Heart right ventricle (tissue), 16 donors: ENCODE results near the gene C6orf15. TPM values are rescaled to one million over a fixed set of nuclear protein-coding genes. Genes with fewer than 3 reads are reported as not detected.

Experiments used
- ATAC-seq, 8 donors: fragments of 200-7000 bp; cut with Tn5 transposase; one replicate each; pipeline ENCODE4 v1.9.1; 2020; ENCODE audit warnings: mild to moderate bottlenecking in 8 of 8, moderate library complexity in 8 of 8, moderate number of reproducible peaks in 1 of 8
- DNase-seq, 2 donors: peaks; one replicate each; pipeline ENCODE4 v3.0.0-alpha.2; 2020
- H3K27ac ChIP-seq, 10 donors: fragments of 200-600 bp; sonication (generic) in 2 of 10; one replicate each; pipeline versions ENCODE4 v1.5.0 to v1.8.0; 2020 to 2022; ENCODE audit warnings: mild to moderate bottlenecking in 3 of 10
- H3K27me3 ChIP-seq, 7 donors: fragments of 200-600 bp; one replicate each; pipeline ENCODE4 v1.8.0; 2021 to 2022; ENCODE audit warnings: mild to moderate bottlenecking in 2 of 7
- H3K36me3 ChIP-seq, 9 donors: fragments of 200-600 bp; sonication (generic) in 1 of 9; one replicate each; pipeline versions ENCODE4 v1.5.0 to v1.8.0; 2020 to 2022; ENCODE audit warnings: mild to moderate bottlenecking in 2 of 9
- H3K4me1 ChIP-seq, 9 donors: fragments of 200-600 bp; sonication (generic) in 1 of 9; one replicate each; pipeline versions ENCODE4 v1.5.0 to v1.8.0; 2020 to 2022; ENCODE audit warnings: mild to moderate bottlenecking in 4 of 9
- H3K4me3 ChIP-seq, 10 donors: fragments of 200-600 bp; sonication (generic) in 2 of 10; one replicate each; pipeline versions ENCODE4 v1.5.0 to v1.8.0; 2020 to 2022; ENCODE audit warnings: mild to moderate bottlenecking in 7 of 10, moderate library complexity in 2 of 10
- H3K9me3 ChIP-seq, 11 donors: fragments of 200-600 bp in 10 of 11; sonication (generic) in 2 of 11; one replicate each; pipeline versions ENCODE4 v1.5.0 to v1.8.0; 2013 to 2022; ENCODE audit warnings: mild to moderate bottlenecking in 2 of 11, control low read depth in 1 of 11, moderate library complexity in 1 of 11
- WGBS, 2 donors: extraction: QIAGEN DNeasy Blood & Tissue Kit; methylation state at CpG; one replicate each; pipeline ENCODE4 v1.1.7; 2013; ENCODE audit warnings: inconsistent platforms in 1 of 2; 5-methylcytosine and 5-hydroxymethylcytosine counted together
- intact Hi-C, 10 donors: fragments of 100-400 bp; cut with DNase I; formaldehyde crosslinking; loops; one replicate each; pipeline versions ENCODE4 v1.11.1 to v1.14.2; 2022
- polyA plus RNA-seq, 2 donors: library from polyadenylated mRNA; stranded (reverse); fragments of 200-250 nt; gene quantifications; one replicate each; pipeline ENCODE4 v1.2.3, GENCODE V29; 2013
- total RNA-seq, 10 donors: library from RNA; stranded (reverse); fragmentation: NEBNext Ultra II Directional in 3 of 10; extraction: Animal tissue kit (Norgen Biotek cat#: 25700) in 3 of 10; gene quantifications; one replicate each; pipeline versions ENCODE4 v1.2.1 to v1.2.4, GENCODE V29; 2021 to 2023
- TF ChIP-seq, protein P1 (sequence below), 9 donors: fragments of 200-600 bp; sonication (generic) in 2 of 9; IDR thresholded peaks; one replicate each; pipeline versions ENCODE4 v1.5.0 to v1.8.0; 2021 to 2022; ENCODE audit warnings: antibody characterized with exemption in 9 of 9, mild to moderate bottlenecking in 5 of 9, moderate library complexity in 1 of 9
- donor health status: Arrhythmogenic right ventricular cardiomyopathy.
- donor health status: ischemic (EF 13 %, LVEDD 7.1; RV severe dilation, severe dysfunction).
- donor health status: healthy with polysubstance abuse.
- donor health status: DM: no; HTN: yes; CAD: no.
- donor health status: DM: no; HTN: no; CAD: no.
- donor health status: ischemic (EF 25% LVEDD 6.9; RV normal size, moderate dysfunction).
- donor health status: ischemic (EF 25% LVEDD 5.7; RV mildly dilated, moderate dysfunction).
- donor health status: healthy.
- donor health status: DM: yes; HTN: yes; CAD: no.
- donor health status: Ischemic cardiomyopathy.
- donor health status: ischemic (EF 35%, LVEDD 5.7; RV mildly dilated, moderate dysfunction).
- donor health status: nonischemic (EF 11% LVEDD 7.7; RV severe dilation, severe dysfunction).
- donor health status: DM: yes; HTN: yes; CAD: no.
- donor health status: PGD.
- donor health status: ischemic (EF 29% LVEDD 5.4; RV normal size, mild dysfunction).
- donor health status: nonischemic (EF 23%, LVEDD 6.1; RV moderate dilation, normal function).

Gene C6orf15
- total and polyA plus RNA-seq, 12 donors = not detected

DNA sequence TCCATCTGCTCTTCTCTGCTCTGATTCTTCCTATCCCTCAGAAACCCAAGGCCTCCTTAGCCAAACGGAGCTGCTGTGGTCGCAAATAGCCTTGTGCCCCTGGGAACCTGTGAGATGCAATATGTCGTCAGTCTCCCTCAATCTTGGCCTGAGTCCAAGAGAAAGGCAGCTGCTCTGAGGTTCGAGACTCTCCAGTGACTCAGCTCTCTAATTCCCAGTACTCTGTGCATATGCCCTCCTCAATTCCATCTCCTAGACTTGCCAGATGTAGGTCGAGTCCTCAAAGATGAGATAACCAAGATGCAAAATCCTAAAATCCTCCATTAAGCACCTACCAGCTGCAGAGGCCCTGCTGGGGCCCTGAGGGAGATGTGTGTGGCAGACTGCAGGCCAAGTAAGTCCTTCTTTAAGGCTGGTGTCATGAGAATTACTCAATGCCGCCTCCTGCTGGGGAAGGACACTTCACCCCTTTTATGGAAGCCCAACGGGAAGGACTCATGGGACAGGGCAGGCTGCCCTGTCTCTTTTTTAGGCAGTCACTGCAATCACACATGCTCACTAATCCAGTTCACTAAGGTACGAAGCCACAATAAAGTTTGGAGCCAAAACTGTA is 28.5 kb downstream of the C6orf15 start:
- ATAC-seq (peak in 7 of 8 donors; percentile 25 to 71 (median 53)), DNase-seq (peak in 1 of 2 donors; percentile 53)
- Histone ChIP-seq H3K4me3 (no peak overlapping the region), H3K4me1 (peaks cover 0 to 27% (median 12%) of the 10 kb centered on the region in 9 donors), H3K27me3 (no peaks in the 10 kb centered on the region), H3K9me3 (no peaks in the 10 kb centered on the region), H3K27ac (peak overlapping the region in 2 of 10 donors; percentile 35 to 49), H3K36me3 (no peaks in the 10 kb centered on the region)
- intact Hi-C loops = loop anchor here in 4 of 10 donors (5.0 to 10.0 kb wide), 4 partner anchors 257 to 529 kb away; partner anchors contain the start of genes FLOT1 (in 1 of the 4), GNL1 (in 1 of the 4), IER3 (in 1 of the 4) and PRR3 (in 1 of the 4)
- TF ChIP-seq, protein P1, sequence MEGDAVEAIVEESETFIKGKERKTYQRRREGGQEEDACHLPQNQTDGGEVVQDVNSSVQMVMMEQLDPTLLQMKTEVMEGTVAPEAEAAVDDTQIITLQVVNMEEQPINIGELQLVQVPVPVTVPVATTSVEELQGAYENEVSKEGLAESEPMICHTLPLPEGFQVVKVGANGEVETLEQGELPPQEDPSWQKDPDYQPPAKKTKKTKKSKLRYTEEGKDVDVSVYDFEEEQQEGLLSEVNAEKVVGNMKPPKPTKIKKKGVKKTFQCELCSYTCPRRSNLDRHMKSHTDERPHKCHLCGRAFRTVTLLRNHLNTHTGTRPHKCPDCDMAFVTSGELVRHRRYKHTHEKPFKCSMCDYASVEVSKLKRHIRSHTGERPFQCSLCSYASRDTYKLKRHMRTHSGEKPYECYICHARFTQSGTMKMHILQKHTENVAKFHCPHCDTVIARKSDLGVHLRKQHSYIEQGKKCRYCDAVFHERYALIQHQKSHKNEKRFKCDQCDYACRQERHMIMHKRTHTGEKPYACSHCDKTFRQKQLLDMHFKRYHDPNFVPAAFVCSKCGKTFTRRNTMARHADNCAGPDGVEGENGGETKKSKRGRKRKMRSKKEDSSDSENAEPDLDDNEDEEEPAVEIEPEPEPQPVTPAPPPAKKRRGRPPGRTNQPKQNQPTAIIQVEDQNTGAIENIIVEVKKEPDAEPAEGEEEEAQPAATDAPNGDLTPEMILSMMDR (IDR thresholded peaks at IDR 0.05) = peak in 7 of 9 donors; percentile 31 to 53 (median 38)
- WGBS, 2 donors = 33 to 39% methylated on average over 8 of the region's 8 CpGs

DNA sequence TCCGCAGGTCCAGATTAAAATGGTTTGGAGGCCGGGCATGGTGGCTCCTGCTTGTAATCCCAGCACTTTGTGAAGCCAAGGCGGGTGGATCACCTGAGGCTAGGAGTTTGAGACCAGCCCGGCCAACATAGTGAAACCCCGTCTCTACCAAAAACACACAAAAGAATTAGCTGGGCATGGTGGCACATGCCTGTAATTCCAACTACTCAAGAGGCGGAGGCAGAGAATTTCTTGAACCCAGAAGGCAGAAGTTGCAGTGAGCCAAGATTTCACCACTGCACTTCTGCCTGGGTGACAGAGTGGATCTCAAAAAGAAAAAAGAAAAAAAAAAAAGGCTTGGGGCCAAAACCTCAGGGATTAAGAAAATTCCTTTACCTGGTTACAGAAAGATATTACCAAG is 30.5 kb downstream of the C6orf15 start:
- no peak overlapping the region for H3K27ac ChIP-seq
- 85 to 90% methylated on average over 6 of the region's 6 CpGs for WGBS, 2 donors
- peaks cover 0 to 17% (median 5%) of the 10 kb centered on the region in 9 donors for H3K4me1 ChIP-seq
- no peaks in the 10 kb centered on the region for H3K9me3 ChIP-seq
- intact Hi-C loops = loop anchor here in 4 of 10 donors (5.0 to 10.0 kb wide), 4 partner anchors 255 to 527 kb away; partner anchors contain the start of genes FLOT1 (in 1 of the 4), GNL1 (in 1 of the 4), IER3 (in 1 of the 4) and PRR3 (in 1 of the 4)
- TF ChIP-seq, protein P1 (IDR thresholded peaks at IDR 0.05) = no peak
- no peak for DNase-seq
- H3K4me3 ChIP-seq = no peak overlapping the region
- H3K27me3 ChIP-seq = no peaks in the 10 kb centered on the region
- ATAC-seq = no peak
- no peaks in the 10 kb centered on the region for H3K36me3 ChIP-seq

DNA sequence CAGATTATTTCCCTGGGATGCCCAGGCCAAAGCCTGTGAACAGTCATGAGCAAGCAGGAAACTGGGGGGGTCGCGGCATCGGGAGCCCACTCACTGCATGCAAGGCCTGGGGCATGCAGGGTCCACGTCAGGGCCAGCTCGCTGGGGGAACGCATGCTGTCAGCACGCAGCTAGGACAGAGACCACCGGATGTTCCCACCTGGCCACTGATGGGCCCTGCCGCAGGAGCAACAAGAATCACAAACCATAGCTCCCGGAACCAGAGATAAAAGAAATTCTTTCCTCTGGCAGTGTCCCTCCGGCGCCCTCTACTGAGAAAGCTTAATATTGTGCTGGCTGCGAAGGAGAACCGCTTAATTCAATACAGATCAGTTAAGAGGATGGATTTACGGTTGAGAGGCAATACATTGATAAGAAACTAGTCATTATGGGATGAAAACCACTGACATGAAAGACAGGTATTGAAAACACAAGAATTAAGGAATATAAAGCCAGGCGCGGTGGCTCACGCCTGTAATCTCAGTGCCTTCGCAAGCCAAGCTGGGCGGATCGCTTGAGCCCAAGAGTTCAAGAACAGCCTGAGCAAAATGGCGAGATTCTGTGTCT is 32.6 kb downstream of the C6orf15 start:
- 20 to 23% methylated on average over 22 of the region's 22 CpGs for WGBS, 2 donors
- peaks cover 0 to 12% (median 4%) of the 10 kb centered on the region in 9 donors for H3K4me1 ChIP-seq
- intact Hi-C loops = loop anchor here in 5 of 10 donors (5.0 to 10.0 kb wide), 6 partner anchors 157 to 525 kb away; partner anchors contain the start of genes FLOT1 (in 1 of the 5), GNL1 (in 1 of the 5), IER3 (in 1 of the 5) and PRR3 (in 1 of the 5)
- peak overlapping the region in 6 of 10 donors; percentile 1 to 37 (median 34) for H3K4me3 ChIP-seq
- no peak overlapping the region for H3K27ac ChIP-seq
- H3K27me3 ChIP-seq = no peaks in the 10 kb centered on the region
- no peaks in the 10 kb centered on the region for H3K36me3 ChIP-seq
- ATAC-seq (peak in 7 of 8 donors; percentile 63 to 83 (median 67)), DNase-seq (peak; percentile 40 to 63)
- TF ChIP-seq, protein P1 (IDR thresholded peaks at IDR 0.05) = peak; percentile 56 to 90 (median 78)
- no peaks in the 10 kb centered on the region for H3K9me3 ChIP-seq

DNA sequence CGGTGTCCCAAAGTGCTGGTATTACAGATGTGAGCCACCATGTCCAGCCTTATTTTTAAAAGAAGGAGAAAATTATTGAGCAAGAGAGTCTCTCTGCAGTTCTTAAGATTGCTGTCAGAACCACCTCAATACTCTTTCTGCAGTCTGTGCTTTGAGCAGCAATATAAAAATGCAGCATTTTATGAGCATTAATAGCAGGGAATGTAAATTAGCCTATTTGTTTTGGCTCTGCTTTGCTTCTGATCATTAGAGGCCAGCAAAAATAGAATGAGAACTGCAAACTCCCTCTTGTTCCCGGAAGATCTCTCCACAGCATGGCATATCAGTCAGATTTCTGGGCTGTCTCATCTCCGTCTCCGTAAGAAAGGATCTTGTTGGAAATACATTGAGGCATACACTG is 35.8 kb downstream of the C6orf15 start:
- H3K9me3 ChIP-seq = no peaks in the 10 kb centered on the region
- intact Hi-C loops = loop anchor here in 3 of 10 donors (5.0 kb wide), 3 partner anchors 154 to 254 kb away; no protein-coding TSS in a partner anchor
- H3K36me3 ChIP-seq = no peaks in the 10 kb centered on the region
- H3K27me3 ChIP-seq = no peaks in the 10 kb centered on the region
- TF ChIP-seq, protein P1 (IDR thresholded peaks at IDR 0.05) = no peak
- H3K4me1 ChIP-seq = peaks cover 0 to 22% (median 7%) of the 10 kb centered on the region in 9 donors
- H3K4me3 ChIP-seq = no peak overlapping the region
- 77 to 79% methylated on average over 4 of the region's 4 CpGs for WGBS, 2 donors
- ATAC-seq = no peak
- no peak overlapping the region for H3K27ac ChIP-seq
- no peak for DNase-seq
